Effector memory CD8-positive, alpha-beta T cell (primary cell): ENCODE data around the gene SRRD.

Experiments
- ATAC-seq: fragments of 150-1000 bp; cut with Tn5 transposase; replicated peaks from 2 replicates; pipeline ENCODE4 v1.10.0; 2021; ENCODE audit warnings: mild to moderate bottlenecking, moderate library complexity
- DNase-seq, 3 experiments: peaks; one replicate each; pipeline ENCODE4 v3.0.0; 2021
- H3K27ac Mint-ChIP-seq, 2 donors: one replicate each; pipeline ENCODE4 v1.8.0; 2022; ENCODE audit warnings: mild to moderate bottlenecking in 2 of 2, mixed read lengths in 2 of 2, moderate library complexity in 2 of 2
- H3K27me3 Mint-ChIP-seq, 2 donors: one replicate each; pipeline ENCODE4 v1.8.0; 2022; ENCODE audit warnings: mixed read lengths in 2 of 2
- H3K36me3 Mint-ChIP-seq: one replicate; pipeline ENCODE4 v1.8.0; 2022; ENCODE audit warnings: mild to moderate bottlenecking, moderate library complexity, mixed read lengths; ENCODE audit not compliant: insufficient read depth
- H3K4me1 Mint-ChIP-seq, 2 donors: one replicate each; pipeline ENCODE4 v1.8.0; 2022; ENCODE audit warnings: low read depth in 2 of 2, mixed read lengths in 2 of 2
- H3K4me3 Mint-ChIP-seq, 2 donors: one replicate each; pipeline ENCODE4 v1.8.0; 2022; ENCODE audit warnings: mild to moderate bottlenecking in 2 of 2, mixed read lengths in 2 of 2, moderate library complexity in 2 of 2
- H3K9me3 Mint-ChIP-seq, 2 donors: one replicate each; pipeline ENCODE4 v1.8.0; 2022; ENCODE audit warnings: mixed read lengths in 2 of 2

Gene SRRD

DNA sequence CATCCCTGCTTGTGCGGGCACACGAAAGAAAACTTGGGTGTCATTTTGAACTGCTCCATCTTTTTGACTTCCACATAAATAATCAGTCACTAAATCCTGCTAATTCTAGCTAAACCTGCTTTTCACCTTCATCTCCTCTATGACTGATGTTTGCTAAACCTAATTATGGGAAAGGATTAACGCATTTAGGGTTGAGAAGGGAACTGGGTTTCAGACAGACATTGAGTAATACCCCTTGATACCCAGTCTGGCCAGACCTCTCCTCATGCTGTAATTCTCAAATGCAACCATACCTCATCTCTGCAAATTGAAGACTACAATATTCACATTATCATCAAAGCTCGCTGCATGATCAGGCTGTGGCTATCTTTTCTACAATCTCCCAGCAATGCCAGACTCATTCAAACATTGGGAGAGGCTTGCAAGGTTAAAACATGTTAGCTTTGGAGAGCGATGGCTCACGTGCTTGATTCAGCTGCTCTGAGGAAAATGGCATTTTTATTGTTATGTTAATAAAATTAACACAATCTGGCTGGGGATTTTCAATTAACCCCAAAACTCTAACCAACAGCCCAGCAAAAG, 2.5 kb upstream of the SRRD start:
- Mint-ChIP-seq H3K27me3 (no peaks in the 10 kb centered on the region), H3K27ac (peak overlapping the region in 1 of 2 donors; percentile 98), H3K9me3 (no peaks in the 10 kb centered on the region), H3K4me1 (peaks cover 44 to 57% of the 10 kb centered on the region in 2 donors), H3K4me3 (peak overlapping the region in 1 of 2 donors; percentile 27), H3K36me3 (peaks cover 42% of the 10 kb centered on the region)
- DNase-seq (no peak), ATAC-seq (no peak)

DNA sequence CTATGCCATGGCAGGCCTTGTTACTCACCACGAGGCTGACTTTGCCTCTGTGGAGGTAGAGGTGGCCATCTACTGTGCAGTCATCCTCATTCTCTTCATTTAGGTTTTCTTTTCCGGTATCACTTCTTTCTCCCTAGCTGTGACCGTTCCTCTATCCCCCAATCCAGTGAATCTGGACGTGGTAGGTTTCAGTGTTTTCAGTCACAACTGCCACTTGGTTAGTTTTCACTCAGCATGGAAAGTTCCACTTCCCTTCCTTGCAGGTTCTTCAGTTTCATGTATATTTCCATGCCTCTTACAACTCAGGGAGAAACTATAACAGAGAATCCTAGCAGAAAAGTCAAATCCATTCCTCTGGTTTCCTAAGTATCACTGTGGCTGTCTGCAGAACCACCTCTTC, 2.0 kb upstream of the SRRD start:
- Mint-ChIP-seq H3K27ac (peak overlapping the region; percentile 98 to 99), H3K27me3 (no peaks in the 10 kb centered on the region), H3K36me3 (peaks cover 37% of the 10 kb centered on the region), H3K9me3 (no peaks in the 10 kb centered on the region), H3K4me3 (peak overlapping the region; percentile 94), H3K4me1 (peaks cover 46 to 60% of the 10 kb centered on the region in 2 donors)
- ATAC-seq (no peak), DNase-seq (no peak)

DNA sequence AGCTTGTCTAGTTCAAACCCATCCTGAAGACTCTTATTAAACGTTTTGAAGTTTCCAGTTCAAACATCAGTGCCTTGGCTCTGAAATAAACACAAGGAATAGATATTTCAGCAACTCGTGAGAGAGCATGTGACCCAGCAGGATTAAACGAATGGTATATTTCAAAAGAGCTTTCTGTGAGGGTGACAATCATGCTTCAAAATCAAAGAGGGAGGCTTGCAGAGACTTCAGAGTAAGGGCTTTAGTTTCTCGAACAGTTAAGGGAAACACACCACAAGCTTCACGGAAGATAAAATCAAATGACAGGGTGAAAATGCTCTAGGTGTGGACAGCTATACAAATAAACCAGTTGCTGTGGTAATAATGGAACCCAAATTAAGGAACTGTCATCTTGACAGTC, 1.5 kb upstream of the SRRD start:
- Mint-ChIP-seq H3K4me1 (peaks cover 44 to 60% of the 10 kb centered on the region in 2 donors), H3K27me3 (no peaks in the 10 kb centered on the region), H3K9me3 (no peaks in the 10 kb centered on the region)

DNA sequence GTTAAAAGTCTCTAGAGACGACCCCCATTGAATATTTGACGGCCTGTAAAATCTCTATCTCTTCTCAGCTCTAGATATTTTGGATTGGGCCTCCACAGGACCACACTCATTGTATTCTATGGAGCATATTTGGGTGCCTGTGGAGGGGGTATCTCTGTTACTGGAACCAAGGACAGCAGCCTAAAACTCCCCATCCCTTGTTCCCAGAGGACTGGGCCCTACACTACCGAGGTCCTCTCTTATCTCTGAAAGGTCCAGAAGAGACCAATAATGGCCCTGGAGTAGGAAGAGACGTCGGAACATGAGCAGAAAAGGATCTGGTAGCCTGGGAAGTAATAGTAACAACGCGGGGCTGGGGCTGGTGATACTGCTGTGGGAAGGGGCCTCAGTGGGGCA, 636 bp upstream of the SRRD start:
- Mint-ChIP-seq H3K4me3 (peak overlapping the region; percentile 94), H3K4me1 (peaks cover 44 to 55% of the 10 kb centered on the region in 2 donors), H3K9me3 (no peaks in the 10 kb centered on the region), H3K27me3 (no peaks in the 10 kb centered on the region), H3K36me3 (peaks cover 35% of the 10 kb centered on the region), H3K27ac (peak overlapping the region; percentile 98 to 99)
- ATAC-seq (no peak), DNase-seq (no peak)

More for the DNA sequence above, 1.5 kb upstream of the SRRD start:
- H3K4me3 Mint-ChIP-seq = peak overlapping the region; percentile 94
- peak overlapping the region; percentile 98 to 99 for H3K27ac Mint-ChIP-seq
- ATAC-seq (no peak), DNase-seq (no peak)
- H3K36me3 Mint-ChIP-seq = peaks cover 36% of the 10 kb centered on the region

DNA sequence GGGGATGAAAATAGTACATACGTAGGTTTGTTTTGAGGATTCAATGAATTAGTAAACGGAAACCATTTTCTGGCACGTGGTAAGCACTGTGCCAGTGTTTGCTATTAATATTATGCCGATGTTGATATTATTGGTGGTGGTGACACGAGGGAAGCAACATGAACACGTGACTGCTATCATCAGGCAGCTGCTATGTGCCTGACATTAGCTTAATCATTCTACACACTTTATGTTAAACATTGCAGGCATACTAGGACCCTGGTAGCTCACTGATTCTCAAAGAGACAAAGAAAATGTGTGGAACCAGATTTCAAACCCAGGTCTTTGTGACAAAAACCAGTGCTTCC, 656 bp downstream of the SRRD start:
- peak overlapping the region; percentile 98 to 99 for H3K27ac Mint-ChIP-seq
- H3K4me1 Mint-ChIP-seq = peaks cover 44 to 50% of the 10 kb centered on the region in 2 donors
- H3K9me3 Mint-ChIP-seq = no peaks in the 10 kb centered on the region
- peak overlapping the region; percentile 94 for H3K4me3 Mint-ChIP-seq
- peak; percentile 54 for ATAC-seq
- peaks cover 35% of the 10 kb centered on the region for H3K36me3 Mint-ChIP-seq
- DNase-seq = peak; percentile 21 to 40 (median 22)
- H3K27me3 Mint-ChIP-seq = no peaks in the 10 kb centered on the region

DNA sequence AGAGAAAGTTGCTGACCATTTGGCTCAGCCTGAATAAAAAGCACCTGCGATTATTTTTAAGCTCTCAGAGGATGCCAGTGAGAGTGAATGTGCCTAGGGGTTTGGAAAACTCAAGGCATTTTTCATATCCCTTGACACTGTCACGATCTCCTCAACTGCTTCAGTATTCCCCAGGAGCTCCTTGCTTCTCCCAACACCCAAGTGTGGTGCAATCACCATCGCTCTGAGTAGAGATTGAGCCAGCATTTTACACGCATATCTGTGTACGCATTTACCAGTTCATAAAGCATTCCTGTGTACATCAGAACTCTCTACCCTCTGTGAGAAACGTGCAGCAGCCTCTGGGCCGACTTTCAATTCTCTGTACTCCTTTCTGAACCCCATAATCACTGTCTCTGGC, 1.3 kb downstream of the SRRD start:
- H3K4me1 Mint-ChIP-seq = peaks cover 41 to 45% of the 10 kb centered on the region in 2 donors

DNA sequence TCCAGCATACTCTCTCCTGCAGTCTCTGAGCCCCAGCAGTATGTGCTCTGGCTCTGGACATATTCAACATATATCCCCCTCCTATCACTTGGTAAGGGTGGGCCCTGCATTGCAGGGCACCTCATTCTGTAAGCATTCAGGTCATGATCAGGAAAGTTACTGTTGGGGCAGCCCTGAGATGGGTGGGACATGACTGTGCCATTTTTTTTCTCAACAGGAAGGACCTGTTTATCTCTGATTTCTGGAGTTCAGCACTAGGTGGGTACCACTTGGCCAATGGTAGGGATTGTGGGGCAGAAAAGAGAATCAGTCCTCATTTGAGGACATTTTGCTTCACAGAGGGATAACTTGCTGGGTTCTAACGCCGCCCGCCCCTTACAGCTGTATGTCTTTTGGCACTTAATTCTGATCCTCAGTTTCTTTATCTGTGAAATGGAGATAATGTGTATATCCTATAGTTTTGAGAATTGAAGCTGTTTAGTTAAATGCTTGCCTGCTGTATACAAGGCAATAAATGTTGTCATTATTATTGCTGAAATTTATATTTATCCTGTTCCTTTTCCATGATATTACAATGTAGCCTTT, 2.2 kb downstream of the SRRD start:
- H3K4me1 Mint-ChIP-seq = peaks cover 38 to 44% of the 10 kb centered on the region in 2 donors
- no peaks in the 10 kb centered on the region for H3K9me3 Mint-ChIP-seq
- H3K27ac Mint-ChIP-seq = peak overlapping the region; percentile 64 to 70
- ATAC-seq (no peak), DNase-seq (no peak)
- H3K27me3 Mint-ChIP-seq = no peaks in the 10 kb centered on the region
- peak overlapping the region in 1 of 2 donors; percentile 94 for H3K4me3 Mint-ChIP-seq
- H3K36me3 Mint-ChIP-seq = peaks cover 41% of the 10 kb centered on the region

More for the DNA sequence above, 1.3 kb downstream of the SRRD start:
- Mint-ChIP-seq H3K36me3 (peaks cover 34% of the 10 kb centered on the region), H3K27ac (peak overlapping the region; percentile 64 to 70), H3K27me3 (no peaks in the 10 kb centered on the region), H3K9me3 (no peaks in the 10 kb centered on the region), H3K4me3 (peak overlapping the region; percentile 27 to 94)
- DNase-seq (no peak), ATAC-seq (no peak)

DNA sequence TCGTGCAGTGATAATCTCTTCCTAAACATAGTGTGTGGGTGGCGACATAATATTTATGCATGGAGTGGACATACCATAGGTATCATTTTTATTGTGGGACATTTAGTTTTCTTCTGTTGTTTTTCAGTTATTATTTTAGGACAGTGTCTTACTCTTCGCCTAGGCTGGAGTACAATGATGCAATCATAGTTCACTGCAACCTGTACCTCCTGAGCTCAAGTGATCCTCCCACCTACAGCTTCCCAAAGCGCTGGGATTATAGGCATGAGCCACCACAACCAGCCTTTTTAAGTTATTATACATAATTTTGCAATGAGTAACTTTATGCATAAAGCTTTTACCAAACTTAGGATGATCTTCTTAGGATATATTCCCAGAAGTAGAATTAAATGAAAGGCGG, 2.7 kb downstream of the SRRD start:
- H3K4me3 Mint-ChIP-seq = peak overlapping the region in 1 of 2 donors; percentile 20
- DNase-seq (no peak), ATAC-seq (no peak)
- H3K4me1 Mint-ChIP-seq = peaks cover 34 to 40% of the 10 kb centered on the region in 2 donors
- peaks cover 46% of the 10 kb centered on the region for H3K36me3 Mint-ChIP-seq
- H3K9me3 Mint-ChIP-seq = no peaks in the 10 kb centered on the region
- H3K27me3 Mint-ChIP-seq = no peaks in the 10 kb centered on the region
- peak overlapping the region in 1 of 2 donors; percentile 26 for H3K27ac Mint-ChIP-seq

DNA sequence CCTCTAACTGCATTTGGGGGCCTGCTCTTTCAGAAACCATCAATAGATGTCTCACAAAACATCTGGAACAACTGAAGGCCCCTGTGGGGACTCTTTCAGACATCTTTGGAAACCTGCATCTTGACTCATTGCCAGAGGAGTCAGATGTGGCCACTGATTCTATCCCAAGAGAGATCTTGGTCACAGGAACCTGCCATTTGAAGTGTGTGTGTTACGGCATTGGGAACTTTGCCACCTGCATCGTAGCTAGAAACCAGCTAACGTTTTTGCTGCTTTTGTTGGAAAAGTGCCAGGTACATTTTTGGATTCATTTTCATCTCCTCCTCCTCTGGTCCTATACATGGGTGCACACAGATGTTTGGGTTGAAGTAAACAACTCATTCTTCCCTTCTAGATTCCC, 4.3 kb downstream of the SRRD start:
- no peaks in the 10 kb centered on the region for H3K9me3 Mint-ChIP-seq
- no peak overlapping the region for H3K4me3 Mint-ChIP-seq
- H3K27me3 Mint-ChIP-seq = no peaks in the 10 kb centered on the region
- peaks cover 21 to 26% of the 10 kb centered on the region in 2 donors for H3K4me1 Mint-ChIP-seq
- ATAC-seq (no peak), DNase-seq (no peak)
- peaks cover 60% of the 10 kb centered on the region for H3K36me3 Mint-ChIP-seq
- H3K27ac Mint-ChIP-seq = no peak overlapping the region

DNA sequence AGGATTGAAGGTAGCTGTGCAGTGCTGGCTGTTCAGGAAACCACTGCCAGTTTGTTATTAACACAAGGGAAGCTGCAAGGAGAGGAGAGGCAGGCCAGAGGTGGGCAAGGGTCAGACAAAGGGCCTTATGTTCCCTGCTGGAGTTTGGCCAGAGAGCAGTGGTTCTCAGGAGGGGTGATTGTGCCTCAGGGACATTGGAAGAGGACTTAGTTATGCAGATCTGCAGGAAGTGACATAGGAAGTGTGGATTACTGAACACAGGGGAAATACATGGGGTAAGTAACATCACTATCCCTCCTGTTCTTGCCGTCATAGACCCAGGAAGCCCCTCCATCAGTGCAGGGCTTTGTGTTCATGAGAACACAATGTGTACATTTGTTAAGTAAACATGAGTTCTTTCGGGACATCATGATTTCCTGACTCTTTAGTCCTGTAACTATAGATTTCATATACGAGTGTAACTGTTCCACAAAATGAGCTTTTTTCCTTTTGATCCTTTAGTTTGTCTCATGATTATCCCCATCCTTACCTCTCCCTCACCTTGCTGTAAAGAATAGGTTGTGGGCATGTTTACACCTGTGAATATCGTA, 5.9 kb downstream of the SRRD start:
- no peak for DNase-seq
- Mint-ChIP-seq H3K4me3 (no peak overlapping the region), H3K4me1 (peaks cover 11 to 14% of the 10 kb centered on the region in 2 donors), H3K27ac (peak overlapping the region in 1 of 2 donors; percentile 70), H3K36me3 (peaks cover 61% of the 10 kb centered on the region), H3K9me3 (no peaks in the 10 kb centered on the region), H3K27me3 (no peaks in the 10 kb centered on the region)
- ATAC-seq = no peak

DNA sequence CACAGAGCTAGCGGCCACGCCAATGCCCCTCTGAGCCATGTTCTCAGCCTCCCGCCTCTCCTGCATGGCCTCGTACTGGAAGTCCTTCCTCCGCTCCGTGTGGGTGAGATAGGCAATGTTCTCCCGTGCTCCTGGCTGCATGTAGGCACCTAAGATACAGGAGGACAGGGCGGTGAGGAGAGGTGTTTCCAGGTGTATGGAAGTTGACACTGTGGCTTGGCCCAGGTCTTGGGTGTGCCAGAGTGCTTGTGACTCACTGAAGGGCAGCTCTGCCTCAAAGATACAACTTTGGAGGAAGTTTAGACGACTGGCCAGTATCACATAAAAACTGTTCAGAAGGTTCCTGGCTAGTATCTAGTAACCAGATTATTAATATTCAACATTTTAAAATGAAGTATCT, 8.5 kb downstream of the SRRD start:
- Mint-ChIP-seq H3K4me3 (no peak overlapping the region), H3K9me3 (no peaks in the 10 kb centered on the region), H3K36me3 (peaks cover 83% of the 10 kb centered on the region), H3K27ac (no peak overlapping the region), H3K4me1 (no peaks in the 10 kb centered on the region), H3K27me3 (no peaks in the 10 kb centered on the region)
- no peak for DNase-seq
- ATAC-seq = no peak

DNA sequence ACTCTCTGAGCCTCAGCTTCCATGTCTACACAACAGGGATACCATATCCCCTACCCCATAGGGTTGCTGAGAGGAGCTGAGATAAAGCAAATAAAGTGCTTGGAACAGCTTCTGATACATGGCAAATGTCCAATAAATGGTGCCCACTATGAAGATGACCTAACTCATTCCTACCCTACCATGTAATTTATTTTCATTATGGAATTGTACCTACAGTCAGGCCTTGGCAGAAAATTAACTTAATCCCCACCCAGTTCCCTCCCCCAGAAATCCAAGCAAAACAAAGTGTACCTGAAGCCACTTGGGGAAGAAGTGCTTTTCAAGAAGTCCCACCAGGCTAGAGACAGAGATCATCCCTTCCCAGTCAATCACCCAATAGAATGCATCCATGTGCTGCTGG, 10.8 kb downstream of the SRRD start:
- Mint-ChIP-seq H3K27ac (no peak overlapping the region), H3K9me3 (no peaks in the 10 kb centered on the region), H3K4me3 (no peak overlapping the region), H3K27me3 (no peaks in the 10 kb centered on the region), H3K36me3 (peaks cover 92% of the 10 kb centered on the region), H3K4me1 (no peaks in the 10 kb centered on the region)
- ATAC-seq (no peak), DNase-seq (no peak)

DNA sequence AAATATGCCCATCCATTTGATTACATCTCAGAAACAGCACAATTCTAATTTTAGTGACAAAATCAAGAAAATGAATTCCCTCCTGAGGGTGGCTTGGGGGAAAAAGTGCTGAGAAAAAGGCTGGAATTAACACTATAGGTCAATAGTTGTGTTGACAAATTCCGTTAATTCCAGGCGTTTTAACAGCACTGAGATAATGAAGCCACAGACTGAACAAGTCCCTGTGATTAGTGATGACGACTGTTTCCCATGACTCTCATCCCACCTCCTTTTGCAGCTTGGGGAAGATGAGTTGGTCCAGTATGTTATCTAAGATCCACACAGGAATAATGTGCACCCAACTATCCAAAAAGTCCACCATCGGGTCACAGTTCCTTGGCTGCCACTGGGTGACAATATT, 12.8 kb downstream of the SRRD start:
- peaks cover 96% of the 10 kb centered on the region for H3K36me3 Mint-ChIP-seq
- H3K27ac Mint-ChIP-seq = peak overlapping the region in 1 of 2 donors; percentile 39
- no peaks in the 10 kb centered on the region for H3K9me3 Mint-ChIP-seq
- H3K27me3 Mint-ChIP-seq = no peaks in the 10 kb centered on the region
- H3K4me1 Mint-ChIP-seq = no peaks in the 10 kb centered on the region
- no peak for DNase-seq
- H3K4me3 Mint-ChIP-seq = no peak overlapping the region
- no peak for ATAC-seq

DNA sequence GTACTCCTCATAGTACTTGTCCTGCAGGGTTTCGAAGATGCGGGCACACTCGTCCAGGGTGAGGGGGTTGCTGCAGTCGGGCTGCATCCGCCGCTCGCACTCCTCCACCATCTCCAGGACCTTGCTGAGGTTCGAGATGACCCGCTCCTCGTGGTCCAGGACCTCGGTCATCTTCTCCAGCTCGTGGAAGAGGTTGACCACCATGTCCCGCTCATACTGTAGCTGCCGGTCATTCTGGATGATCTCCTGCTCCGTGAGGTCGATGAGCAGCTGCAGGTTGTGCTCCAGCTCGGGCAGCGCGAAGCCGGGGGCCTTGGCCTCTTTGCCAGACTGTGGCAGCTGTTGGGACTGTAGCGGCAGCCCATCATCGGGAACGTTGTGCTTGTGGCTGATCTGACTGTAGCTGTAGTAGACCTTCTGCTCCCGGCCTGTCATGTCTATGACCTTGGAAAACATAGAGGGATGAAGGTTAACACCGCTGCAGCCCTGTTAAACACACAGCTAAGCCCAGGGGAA, 15.6 kb downstream of the SRRD start:
- Mint-ChIP-seq H3K27me3 (no peaks in the 10 kb centered on the region), H3K4me3 (no peak overlapping the region), H3K27ac (no peak overlapping the region), H3K9me3 (no peaks in the 10 kb centered on the region), H3K4me1 (peaks cover 17% of the 10 kb centered on the region in 2 donors), H3K36me3 (peaks cover 98% of the 10 kb centered on the region)
- no peak for ATAC-seq
- DNase-seq = no peak
